Tongue (tissue), 2 donors: Measurements from ENCODE around the gene LAMA5. TPM values are rescaled to one million over a fixed set of nuclear protein-coding genes. Genes with fewer than 3 reads are reported as not detected.

Experiments used
- DNase-seq: peaks from one replicate; pipeline ENCODE4 v3.0.0-alpha.2; 2015
- total RNA-seq: library from RNA; depleted of rRNA; stranded (reverse); fragments of >200 nt; gene quantifications from one replicate; pipeline ENCODE4 v1.2.3, GENCODE V29; 2014

Gene LAMA5
- 96.6 TPM for total RNA-seq

DNA sequence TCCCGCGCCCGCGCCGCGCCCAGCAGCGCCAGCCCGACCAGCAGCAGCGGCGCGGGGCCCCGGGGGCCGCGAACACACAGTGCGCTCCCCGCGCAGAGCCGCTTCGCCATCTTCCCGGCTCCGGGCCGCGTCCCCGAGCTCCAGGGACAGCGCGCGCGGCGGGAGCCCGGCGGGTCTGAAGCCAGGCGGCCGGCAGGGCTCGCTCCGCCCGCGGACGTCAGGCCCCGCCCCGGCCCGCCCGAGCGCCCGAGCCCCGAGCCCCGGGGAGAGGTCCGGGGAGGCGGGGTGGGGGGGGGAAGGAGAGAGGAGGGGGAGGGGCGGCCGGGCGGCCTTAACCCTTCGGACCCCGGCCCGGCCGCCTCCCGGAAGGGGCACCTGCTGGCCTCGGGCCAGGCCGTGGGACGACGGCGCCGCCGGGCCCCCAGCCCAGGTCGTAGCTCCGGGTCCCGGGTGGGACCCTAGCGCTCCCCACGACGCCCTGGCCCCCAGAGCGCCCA lies at the start of gene LAMA5:
Gene LAMA5, minus strand, starts transcription at position 177 of the 497 bp plus-strand sequence. Its CDS starts 67 bp downstream, at position 110.
- DNase-seq = peak; percentile 73

DNA sequence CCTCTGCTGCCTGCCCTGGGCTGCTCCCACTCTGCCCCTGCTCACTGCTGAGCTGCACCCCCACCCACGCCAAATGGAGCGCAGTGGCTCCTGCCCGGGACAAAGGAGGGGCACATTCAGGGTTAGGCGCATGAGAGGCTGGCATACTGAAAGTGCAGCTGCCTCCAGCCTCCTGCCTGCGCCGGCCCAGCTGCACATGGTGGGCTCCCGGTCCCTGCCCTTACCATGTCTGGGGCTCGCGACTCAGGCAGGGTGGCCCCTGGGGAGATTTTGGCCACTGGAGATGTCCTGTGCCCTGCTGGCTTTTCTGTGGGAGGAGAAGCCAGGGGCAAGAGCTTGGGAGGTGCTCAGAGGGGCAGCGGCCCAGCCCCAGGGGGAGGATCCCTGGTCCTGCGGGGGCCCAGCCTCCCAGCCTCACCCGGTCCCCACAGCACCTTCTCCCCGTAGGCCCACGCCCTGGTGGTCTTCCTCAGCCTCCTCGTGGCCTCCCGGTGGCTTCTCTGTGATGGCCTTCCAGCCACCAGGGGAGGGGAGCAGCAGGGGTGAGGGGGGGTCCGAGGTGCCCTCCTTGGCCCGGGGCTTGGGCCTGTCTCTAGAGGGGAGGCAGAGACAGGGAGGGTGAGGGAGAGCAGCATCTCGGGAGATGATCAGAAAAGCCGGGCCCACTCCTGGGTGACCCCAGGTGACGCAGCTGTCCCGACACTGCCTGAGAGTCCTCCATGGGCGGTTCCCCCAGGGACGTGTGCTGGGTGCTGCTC lies 48.4 kb upstream of the LAMA5 start:
- DNase-seq = no peak

GRCh38 chr20:62413896-62414481 lies 46.9 kb upstream of the LAMA5 start:
- DNase-seq = no peak

DNA sequence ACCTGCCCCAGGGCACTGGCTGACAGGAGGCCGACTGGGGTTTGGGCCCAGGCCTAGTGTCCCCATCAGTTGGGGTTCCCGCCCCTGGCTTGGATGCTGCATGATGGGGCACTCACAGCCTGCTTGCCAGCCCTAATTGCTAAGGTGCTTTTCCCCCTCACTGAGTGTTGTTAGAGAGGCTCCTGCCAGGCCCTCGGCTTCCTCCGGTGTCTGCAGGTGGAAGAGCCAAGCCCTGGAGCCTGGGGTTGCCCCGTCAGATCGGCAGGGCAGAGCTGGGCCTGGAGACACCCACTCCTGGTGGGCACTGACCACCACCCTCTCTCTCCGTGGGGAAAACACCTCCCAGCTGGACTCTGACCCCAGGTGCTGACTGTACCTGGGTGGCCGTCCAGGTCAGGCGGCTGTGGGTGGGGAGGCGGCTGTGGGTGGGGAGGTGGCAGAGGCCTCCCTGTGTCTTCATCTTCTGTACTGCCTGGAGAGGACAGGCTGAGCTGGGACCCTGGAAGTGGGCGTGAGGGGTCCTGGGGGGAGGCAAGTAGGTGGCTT lies 46.0 kb upstream of the LAMA5 start:
- no peak for DNase-seq

- no peak for DNase-seq
Measured at GRCh38 chr20:62412194-62413024, 45.3 kb upstream of the LAMA5 start.

DNA sequence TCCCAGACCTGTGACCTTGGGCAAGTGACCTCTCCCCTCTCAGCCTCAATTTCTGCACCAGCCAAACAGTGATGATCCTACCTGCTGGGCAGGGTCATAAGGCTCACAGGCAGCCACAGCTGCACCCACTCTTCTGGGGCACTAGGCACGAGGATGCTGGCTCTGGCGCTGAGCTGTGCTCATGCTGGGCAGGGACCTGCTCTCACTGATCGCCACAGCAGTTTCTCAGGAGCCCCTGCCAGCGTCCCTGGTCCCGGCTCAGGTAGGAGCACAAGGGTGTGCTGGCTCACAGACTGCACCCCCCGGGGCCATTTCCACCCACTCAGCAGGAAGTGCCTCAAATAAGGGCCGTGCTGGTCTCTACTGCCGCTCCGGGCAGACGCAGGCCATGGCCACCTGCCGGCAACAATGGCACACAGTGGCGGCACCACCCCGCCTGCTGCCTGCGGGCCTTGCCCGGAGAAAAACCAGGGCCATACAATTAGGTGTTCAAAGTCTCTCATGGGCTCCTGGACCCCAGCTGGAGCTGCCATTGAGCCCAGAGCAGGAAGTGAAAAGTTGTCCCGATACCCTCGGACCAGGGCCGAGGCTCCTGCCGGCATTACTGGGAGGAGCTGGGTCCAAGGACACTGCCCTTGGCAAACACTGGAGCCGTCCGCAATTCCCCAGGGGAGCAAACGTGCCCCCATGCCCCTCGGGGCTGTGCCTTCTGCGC lies 44.5 kb upstream of the LAMA5 start:
- DNase-seq = no peak

DNA sequence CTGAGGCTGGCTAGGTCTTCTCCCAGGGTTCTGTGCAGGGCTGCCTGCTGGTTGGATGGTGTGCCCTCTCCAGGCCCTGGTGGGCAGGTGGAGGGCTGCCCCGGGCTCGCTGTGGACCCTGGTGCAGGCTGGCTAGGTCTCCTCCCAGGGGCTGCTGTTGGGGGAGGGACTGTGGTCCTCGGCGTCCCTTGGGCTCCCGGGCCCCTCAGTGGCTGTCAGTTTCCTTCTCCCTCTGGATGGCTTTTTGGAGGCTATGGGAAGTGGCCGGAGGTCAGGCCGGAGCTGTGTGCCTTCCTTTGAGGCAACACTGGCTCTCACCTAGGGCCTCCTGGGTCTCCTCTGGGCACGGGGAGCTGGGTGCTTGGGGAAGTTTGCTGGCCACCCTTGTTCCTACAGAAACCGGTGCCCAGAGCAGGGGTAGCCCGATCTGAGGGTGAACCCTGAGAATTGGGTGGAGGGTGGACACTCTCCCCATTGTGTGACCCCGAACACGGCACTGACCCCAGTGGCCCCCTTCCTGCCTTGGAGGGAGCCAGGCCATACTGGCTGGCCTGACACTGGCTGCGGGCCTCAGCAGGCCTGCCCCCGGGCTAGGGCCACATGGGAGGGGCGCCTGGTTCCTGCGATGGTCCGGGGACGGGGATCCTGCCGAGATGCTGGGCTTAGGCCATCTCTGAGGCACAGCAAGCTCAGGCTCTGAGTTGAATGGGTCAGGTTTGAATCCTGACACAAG lies 43.8 kb upstream of the LAMA5 start:
- no peak for DNase-seq

GRCh38 chr20:62409931-62410745 lies 43.0 kb upstream of the LAMA5 start:
- peak; percentile 65 for DNase-seq

GRCh38 chr20:62409086-62409853 lies 42.2 kb upstream of the LAMA5 start:
- no peak for DNase-seq

- DNase-seq = peak; percentile 54
Measured at GRCh38 chr20:62408640-62409039, 41.5 kb upstream of the LAMA5 start.

DNA sequence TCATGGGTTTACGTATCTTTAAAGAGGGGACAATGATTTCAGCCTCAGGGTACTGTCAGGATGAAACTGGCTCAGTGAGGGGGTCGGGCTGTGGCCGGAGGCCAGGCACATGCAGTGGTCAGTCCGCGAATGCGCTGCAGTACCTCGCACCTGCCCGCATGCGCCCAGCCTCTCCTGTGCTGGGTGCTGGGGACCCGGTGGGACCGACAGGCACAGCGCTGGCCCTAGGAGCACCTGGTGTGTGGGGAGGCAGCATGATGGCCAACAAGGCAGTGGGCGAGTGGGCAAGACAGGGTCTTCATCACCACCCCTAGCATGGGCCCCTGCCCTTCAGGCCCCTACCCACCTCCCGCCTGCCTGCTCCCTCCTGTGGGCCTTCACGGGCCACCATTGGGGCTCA lies 40.9 kb upstream of the LAMA5 start:
- DNase-seq = no peak

GRCh38 chr20:62407221-62407992 lies 40.3 kb upstream of the LAMA5 start, which contains the start of gene CABLES2:
TSS of gene CABLES2 (minus strand) at chr20:62407285. CDS start at chr20:62407276, 9 bp downstream.
- DNase-seq = peak; percentile 97

DNA sequence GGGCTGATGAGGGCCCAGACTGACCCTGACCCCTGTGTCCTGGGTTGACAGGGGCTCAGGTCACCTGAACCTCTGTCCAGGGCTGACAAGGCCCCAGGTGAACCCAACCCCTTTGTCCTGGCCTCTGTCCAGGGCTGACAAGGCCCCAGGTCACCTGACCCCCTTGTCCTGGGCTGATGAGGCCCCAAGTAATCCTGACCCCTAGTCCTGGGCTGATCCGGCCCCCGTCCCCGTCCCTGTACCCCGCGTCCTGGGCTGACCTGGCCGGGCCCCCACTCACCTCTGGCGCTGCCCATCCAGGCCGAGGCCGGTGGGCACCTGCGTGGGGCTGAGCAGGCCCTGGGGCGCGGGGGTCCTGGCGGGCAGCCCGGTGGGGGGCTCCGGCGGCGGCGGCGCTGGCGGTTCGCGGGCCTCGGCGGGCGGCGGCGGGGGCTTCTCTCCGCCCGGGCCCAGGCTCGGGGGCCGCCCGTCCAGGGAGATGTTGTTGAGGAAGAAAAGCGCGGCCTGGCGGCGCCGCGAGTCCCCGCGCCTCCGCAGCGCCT lies 39.6 kb upstream of the LAMA5 start:
- DNase-seq = no peak

DNA sequence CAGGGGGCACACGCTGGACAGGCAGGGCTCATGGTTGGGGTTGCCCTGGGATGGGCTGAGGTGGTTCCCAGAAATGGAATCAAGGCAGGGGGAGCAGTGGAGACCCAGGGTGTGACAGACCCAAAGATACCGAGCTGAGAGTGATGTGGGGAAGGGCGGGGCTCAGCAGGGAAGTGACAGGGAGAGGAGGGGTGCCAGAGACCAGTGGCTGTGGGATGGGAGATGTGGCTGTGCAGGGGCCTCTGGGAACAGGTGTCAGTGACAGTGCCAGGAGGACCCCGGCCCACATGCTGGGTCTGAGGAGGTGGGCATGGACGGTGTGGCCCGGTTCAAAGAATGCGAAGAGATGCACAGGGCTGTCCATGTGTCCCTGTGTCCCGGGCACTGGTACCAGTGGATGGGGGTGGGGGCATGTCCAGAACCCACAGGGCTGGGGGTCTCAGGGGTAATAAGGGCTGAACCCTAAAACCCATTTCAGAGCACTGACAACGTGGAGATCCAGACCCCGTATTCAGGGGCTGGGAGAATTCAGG lies 38.9 kb upstream of the LAMA5 start:
- DNase-seq = no peak

GRCh38 chr20:62405108-62405980 lies 38.2 kb upstream of the LAMA5 start:
- DNase-seq = peak; percentile 49

DNA sequence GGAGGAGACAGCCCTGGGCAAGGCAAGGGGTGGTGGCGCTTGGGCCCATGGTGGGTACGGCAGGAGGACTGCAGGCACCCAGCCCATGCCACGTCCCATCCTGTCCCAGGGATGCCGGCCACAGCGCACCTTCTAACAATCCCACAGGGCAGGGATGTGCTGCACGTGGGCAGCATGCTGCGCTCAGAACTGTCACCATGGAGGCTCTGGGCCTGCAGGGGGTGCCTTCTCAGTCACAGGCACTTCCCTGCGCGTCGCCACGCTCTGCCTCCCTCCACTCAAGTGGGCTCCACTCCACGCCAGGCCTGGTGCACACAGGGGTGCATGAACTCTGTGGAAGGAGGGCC lies 37.6 kb upstream of the LAMA5 start:
- no peak for DNase-seq

DNA sequence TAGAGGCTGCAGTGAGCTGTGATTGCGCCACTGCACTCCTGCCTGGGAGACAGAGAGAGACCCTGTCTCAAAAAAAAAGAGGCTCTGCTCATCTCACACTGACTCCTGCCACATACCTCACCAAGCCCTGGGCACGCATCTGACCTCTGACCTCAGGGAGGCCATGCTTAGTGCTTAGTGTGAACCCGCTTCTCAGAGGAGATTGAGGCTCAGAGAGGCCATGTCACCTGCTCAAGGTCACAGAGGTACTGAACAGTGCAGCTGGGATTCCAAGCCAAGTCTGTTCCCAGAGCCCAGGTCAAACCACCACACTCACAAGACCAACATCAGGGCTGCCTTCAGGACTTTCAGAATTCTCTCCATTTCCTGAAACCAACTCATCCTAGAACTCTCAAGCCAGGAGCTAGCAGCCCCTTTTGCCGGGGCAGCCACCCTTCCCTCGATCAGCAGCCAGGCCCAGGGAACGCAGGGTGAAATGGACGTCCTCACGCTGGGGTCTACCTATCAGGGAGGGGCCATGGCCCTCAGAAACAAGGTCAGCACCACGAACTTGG lies 37.1 kb upstream of the LAMA5 start:
- no peak for DNase-seq
